ENCODE results near the gene PPP6R2. TPM values are rescaled to one million over a fixed set of nuclear protein-coding genes. Genes with fewer than 3 reads are reported as not detected.
"Not testable (repeated sequence)": the region's sequence is repeated elsewhere in the genome, so short reads cannot be mapped to it uniquely, and the experiment has no call there.

PPP6R2 gene
- total RNA-seq, 1 donor from 2014 or later = 32.6 TPM

DNA sequence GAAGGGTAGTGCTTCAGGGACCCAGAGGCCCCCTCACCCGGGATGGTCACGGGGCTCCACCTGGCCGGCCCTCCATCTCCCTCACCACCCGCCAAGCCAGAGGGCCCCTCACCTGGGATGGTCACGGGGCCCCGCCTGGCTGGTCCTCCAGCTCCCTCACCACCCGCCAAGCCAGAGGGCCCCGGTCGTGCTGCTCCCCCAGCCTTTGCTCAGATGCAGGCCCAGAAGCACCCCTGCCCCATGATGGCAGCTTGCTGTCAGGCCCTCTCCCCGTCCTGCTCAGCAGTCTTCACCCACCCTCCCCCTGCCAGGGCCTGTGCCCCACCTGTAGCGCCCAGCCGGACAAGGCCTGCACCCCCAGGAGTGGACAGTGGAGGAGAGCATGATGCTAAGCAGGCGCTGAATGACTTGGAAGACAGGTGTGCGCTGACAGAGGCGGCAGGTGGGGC is 23.6 kb upstream of the PPP6R2 start:
- H3K4me1 ChIP-seq = no peaks in the 10 kb centered on the region
- Mint-ChIP-seq H3K9me3 (no peaks in the 10 kb centered on the region), H3K4me3 (no peak overlapping the region), H3K36me3 (no peaks in the 10 kb centered on the region), H3K27me3 (ENCODE audit: insufficient read depth, low read depth) (peaks cover 3% of the 10 kb centered on the region), H3K4me1 (no peaks in the 10 kb centered on the region), H3K27ac (no peak overlapping the region)
- H3K79me2 ChIP-seq (ENCODE audit: low read depth) = no peaks in the 10 kb centered on the region
- no peaks in the 10 kb centered on the region for H4K20me1 ChIP-seq (ENCODE audit: low read depth)
- no peaks in the 10 kb centered on the region for H3K27me3 ChIP-seq
- H3K36me3 ChIP-seq = no peaks in the 10 kb centered on the region
- no peak overlapping the region for H3K4me2 ChIP-seq
- no peak overlapping the region for H3K4me3 ChIP-seq
- no peak for TF ChIP-seq EZH2 (IDR thresholded peaks at IDR 0.05)
- TF ChIP-seq, protein P1, sequence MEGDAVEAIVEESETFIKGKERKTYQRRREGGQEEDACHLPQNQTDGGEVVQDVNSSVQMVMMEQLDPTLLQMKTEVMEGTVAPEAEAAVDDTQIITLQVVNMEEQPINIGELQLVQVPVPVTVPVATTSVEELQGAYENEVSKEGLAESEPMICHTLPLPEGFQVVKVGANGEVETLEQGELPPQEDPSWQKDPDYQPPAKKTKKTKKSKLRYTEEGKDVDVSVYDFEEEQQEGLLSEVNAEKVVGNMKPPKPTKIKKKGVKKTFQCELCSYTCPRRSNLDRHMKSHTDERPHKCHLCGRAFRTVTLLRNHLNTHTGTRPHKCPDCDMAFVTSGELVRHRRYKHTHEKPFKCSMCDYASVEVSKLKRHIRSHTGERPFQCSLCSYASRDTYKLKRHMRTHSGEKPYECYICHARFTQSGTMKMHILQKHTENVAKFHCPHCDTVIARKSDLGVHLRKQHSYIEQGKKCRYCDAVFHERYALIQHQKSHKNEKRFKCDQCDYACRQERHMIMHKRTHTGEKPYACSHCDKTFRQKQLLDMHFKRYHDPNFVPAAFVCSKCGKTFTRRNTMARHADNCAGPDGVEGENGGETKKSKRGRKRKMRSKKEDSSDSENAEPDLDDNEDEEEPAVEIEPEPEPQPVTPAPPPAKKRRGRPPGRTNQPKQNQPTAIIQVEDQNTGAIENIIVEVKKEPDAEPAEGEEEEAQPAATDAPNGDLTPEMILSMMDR (IDR thresholded peaks at IDR 0.05) = no peak
- H3K27ac ChIP-seq = no peak overlapping the region
- H3F3A ChIP-seq (ENCODE audit: low read depth) = no peaks in the 10 kb centered on the region
- no peak overlapping the region for H3K9ac ChIP-seq
- DNase-seq (ENCODE audit: low spot score) = no peak
- no peak overlapping the region for H2AFZ ChIP-seq (replicated peaks)
- no peaks in the 10 kb centered on the region for H3K9me3 ChIP-seq (ENCODE audit: low read depth)

DNA sequence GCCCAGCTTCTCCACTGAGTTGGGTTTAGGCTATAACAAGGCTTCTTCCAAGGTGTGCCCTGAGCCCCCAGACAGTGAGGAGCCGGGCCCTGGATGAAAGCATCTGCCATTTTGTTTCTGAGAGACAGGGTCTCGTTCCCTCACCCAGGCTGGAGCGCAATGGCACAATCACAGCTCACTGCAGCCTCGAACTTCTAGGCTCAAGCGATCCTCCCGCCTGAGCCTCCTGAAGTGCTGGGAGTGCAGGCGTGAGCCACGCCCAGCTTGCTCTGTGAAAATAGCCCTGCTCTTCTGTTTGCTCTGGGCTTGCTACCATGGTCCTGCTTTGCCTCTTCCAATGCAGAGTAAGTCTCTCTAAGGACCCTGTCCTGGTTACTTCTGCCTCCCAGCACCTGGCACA is 23.0 kb upstream of the PPP6R2 start:
- no peaks in the 10 kb centered on the region for H3K4me1 ChIP-seq
- no peak overlapping the region for H3K27ac ChIP-seq
- Mint-ChIP-seq H3K4me1 (peaks cover 6% of the 10 kb centered on the region), H3K27ac (no peak overlapping the region), H3K36me3 (peaks cover 5% of the 10 kb centered on the region), H3K9me3 (no peaks in the 10 kb centered on the region), H3K4me3 (no peak overlapping the region), H3K27me3 (ENCODE audit: insufficient read depth, low read depth) (peaks cover 5% of the 10 kb centered on the region)
- no peaks in the 10 kb centered on the region for H3K27me3 ChIP-seq
- no peaks in the 10 kb centered on the region for H3K9me3 ChIP-seq (ENCODE audit: low read depth)
- no peak overlapping the region for H3K9ac ChIP-seq
- no peaks in the 10 kb centered on the region for H3K36me3 ChIP-seq
- no peaks in the 10 kb centered on the region for H3K79me2 ChIP-seq (ENCODE audit: low read depth)
- H2AFZ ChIP-seq (replicated peaks) = no peak overlapping the region
- H3F3A ChIP-seq (ENCODE audit: low read depth) = no peaks in the 10 kb centered on the region
- no peak for TF ChIP-seq EZH2phosphoT487 (IDR thresholded peaks at IDR 0.05)
- no peak for TF ChIP-seq EZH2 (IDR thresholded peaks at IDR 0.05)
- TF ChIP-seq, protein P1 (IDR thresholded peaks at IDR 0.05) = no peak
- no peak overlapping the region for H3K4me3 ChIP-seq
- H4K20me1 ChIP-seq (ENCODE audit: low read depth) = no peaks in the 10 kb centered on the region
- no peak overlapping the region for H3K4me2 ChIP-seq
- DNase-seq (ENCODE audit: low spot score) = no peak

DNA sequence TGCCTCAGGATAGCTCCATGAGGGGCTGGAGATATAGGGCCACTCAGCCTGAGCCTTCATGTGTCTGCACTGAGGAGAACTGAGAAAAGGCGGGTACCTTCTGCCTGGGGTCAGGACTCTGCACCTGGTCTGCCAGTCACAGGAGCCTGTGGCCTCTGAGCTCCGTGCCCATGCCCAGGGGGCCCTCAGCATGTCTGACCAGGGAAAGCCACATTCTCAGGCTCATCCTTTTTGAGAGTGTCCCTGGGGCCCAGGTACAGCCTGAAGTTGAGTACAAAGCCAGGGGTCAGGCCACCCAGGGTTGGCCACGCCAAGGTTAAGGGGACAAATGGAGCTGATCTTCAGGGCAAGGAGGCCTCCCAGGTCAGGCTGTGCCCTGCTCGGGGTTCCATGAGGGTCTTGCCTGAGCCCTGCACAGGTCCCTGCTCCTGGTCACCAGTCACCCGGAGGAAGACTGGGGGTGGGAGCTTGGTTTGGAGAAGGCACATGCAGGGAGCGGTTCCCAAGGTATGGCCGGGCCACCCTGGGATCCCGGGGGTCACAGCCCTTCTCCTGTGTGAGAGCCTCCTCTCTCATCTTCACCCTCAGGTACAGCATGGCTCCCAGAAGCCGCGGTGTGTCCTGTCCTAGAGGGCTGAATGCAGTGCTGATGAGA is 22.3 kb upstream of the PPP6R2 start:
- peaks cover 4% of the 10 kb centered on the region for H3K27me3 ChIP-seq
- H3K9ac ChIP-seq = no peak overlapping the region
- Mint-ChIP-seq H3K27ac (no peak overlapping the region), H3K4me3 (no peak overlapping the region), H3K9me3 (no peaks in the 10 kb centered on the region), H3K4me1 (peaks cover 10% of the 10 kb centered on the region), H3K36me3 (peaks cover 5% of the 10 kb centered on the region), H3K27me3 (ENCODE audit: insufficient read depth, low read depth) (peaks cover 5% of the 10 kb centered on the region)
- DNase-seq (ENCODE audit: low spot score) = no peak
- no peaks in the 10 kb centered on the region for H3K36me3 ChIP-seq
- no peak overlapping the region for H3K4me2 ChIP-seq
- H3K4me3 ChIP-seq = no peak overlapping the region
- H3K9me3 ChIP-seq (ENCODE audit: low read depth) = no peaks in the 10 kb centered on the region
- H3K4me1 ChIP-seq = no peaks in the 10 kb centered on the region
- no peaks in the 10 kb centered on the region for H3K79me2 ChIP-seq (ENCODE audit: low read depth)
- TF ChIP-seq EZH2 (IDR thresholded peaks at IDR 0.05) = no peak
- TF ChIP-seq, protein P1 (IDR thresholded peaks at IDR 0.05) = no peak
- no peak for TF ChIP-seq EZH2phosphoT487 (IDR thresholded peaks at IDR 0.05)
- no peak overlapping the region for H2AFZ ChIP-seq (replicated peaks)
- no peaks in the 10 kb centered on the region for H3F3A ChIP-seq (ENCODE audit: low read depth)
- H4K20me1 ChIP-seq (ENCODE audit: low read depth) = peaks cover 4% of the 10 kb centered on the region
- H3K27ac ChIP-seq = no peak overlapping the region

DNA sequence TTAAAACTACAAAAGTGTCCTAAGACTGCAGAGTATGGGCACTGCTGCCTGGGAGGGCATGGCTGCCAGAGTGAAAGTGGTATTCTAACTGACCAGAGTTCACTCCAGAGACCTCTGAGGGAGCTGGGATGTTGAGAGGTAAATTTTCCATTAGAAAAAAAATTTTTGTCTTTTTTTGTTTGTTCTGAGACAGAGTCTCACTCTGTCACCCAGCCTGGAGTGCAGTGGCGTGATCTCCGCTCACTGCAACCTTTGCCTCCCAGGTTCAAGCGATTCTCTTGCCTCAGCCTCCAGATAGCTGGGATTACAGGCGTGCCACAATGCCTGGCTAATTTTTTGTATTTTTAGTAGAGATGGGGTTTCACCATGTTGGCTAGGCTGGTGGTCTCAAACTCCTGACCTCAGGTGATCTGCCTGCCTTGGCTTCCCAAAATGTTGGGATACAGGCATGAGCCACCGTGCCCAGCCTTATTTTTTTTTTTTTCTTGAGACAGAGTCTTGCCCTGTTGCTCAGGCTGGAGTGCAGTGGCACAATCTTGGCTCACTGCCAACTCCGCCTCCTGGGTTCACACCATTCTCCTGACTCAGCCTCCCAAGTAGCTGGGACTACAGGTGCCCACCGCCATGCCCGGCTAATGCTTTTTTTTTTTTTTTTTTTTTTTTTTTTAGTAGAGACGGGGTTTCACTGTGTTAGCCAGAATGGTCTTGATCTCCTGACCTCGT is 20.6 kb upstream of the PPP6R2 start:
- peaks cover 12% of the 10 kb centered on the region for H3K27me3 ChIP-seq
- H3K27me3 Mint-ChIP-seq (ENCODE audit: insufficient read depth, low read depth); H3K4me3 Mint-ChIP-seq: not testable (repeated sequence)

More for the DNA sequence above, 20.6 kb upstream of the PPP6R2 start:
- not testable (repeated sequence) for H3K27ac Mint-ChIP-seq; H3K27ac ChIP-seq; H3K4me1 ChIP-seq; H3K36me3 Mint-ChIP-seq; H3K9me3 Mint-ChIP-seq; H3K4me3 ChIP-seq; H4K20me1 ChIP-seq (ENCODE audit: low read depth); H2AFZ ChIP-seq (replicated peaks); H3K36me3 ChIP-seq; H3K9ac ChIP-seq; H3F3A ChIP-seq (ENCODE audit: low read depth); DNase-seq (ENCODE audit: low spot score); H3K79me2 ChIP-seq (ENCODE audit: low read depth); H3K4me2 ChIP-seq; H3K9me3 ChIP-seq (ENCODE audit: low read depth)
- peaks cover 18% of the 10 kb centered on the region for H3K4me1 Mint-ChIP-seq
